ENCODE data around the gene CECR2.
"Not testable (repeated sequence)": the region's sequence is repeated elsewhere in the genome, so short reads cannot be mapped to it uniquely, and the experiment has no call there.

The CECR2 gene

DNA sequence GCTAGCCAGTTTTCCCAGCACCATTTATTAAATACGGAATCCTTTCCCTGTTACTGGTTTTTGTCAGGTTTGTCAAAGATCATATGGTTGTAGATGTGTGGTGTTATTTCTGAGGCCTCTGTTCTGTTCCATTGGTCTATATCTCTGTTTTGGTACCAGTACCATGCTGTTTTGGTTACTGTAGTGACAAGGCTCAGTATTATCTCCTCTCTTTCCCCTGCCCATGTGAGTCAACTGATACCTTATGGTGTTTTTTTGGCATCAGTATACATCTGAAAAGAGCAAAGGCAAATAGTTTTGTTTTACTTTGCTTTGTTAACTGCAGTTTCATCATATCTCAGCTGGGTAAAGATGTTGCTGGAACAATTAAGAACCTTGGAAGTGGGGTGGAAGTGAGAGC lies 152.7 kb downstream of the CECR2 start:
- not testable (repeated sequence) for FAIRE-seq

DNA sequence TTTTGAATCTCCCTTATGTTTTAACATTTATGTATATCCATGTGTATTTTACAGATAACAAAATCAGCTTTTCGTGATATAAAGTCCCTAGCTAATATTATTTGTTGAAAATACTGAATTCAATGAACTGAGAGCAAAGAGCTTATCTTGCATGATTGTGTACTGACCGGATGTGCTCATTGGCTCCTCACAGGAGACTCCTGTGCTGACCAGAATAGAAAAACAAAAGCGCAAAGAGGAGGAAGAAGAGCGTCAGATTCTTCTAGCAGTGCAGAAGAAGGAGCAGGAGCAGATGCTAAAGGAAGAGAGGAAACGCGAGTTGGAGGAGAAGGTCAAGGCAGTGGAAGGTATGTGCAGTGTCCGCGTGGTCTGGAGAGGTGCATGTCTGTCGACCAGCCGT lies 154.7 kb downstream of the CECR2 start:
- FAIRE-seq = no peak

DNA sequence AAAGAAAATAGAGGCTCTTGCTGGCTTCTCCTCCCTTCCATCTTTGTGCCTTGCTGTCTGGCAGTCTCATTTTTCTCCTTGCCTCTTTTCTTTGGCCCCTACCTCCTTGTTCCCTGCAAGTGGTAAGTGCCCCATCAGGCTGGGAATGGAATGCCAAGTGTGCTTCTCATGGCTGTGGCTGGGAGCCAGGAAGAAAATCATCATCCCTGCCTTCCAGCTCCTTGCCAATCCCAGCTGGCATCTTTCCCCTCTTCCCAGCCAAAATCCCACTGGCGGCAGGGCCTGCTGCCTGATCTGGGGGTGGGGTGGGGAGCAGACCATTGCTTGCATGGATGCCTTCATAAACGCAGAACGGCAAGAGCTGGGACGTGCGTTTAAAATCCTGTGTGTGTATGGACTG lies 167.0 kb downstream of the CECR2 start:
- FAIRE-seq = no peak

DNA sequence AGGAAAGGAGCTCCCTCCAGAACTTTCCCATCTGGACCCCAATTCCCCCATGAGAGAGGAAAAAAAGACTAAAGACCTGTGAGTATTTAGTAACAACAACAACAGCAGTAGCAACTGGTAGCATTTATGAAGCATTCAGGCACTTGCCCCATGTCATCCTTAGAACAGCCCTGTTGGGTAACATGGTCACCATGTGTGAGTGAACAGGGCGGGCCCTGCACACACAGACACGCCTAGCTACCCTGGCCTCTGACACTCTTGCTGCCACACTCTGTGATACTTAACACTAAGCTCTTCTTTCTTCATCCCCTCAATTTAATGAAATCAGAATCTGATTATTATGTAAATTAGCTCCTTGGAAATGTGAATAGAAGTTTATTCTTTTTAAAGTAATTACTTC lies 167.9 kb downstream of the CECR2 start:
- FAIRE-seq = no peak

DNA sequence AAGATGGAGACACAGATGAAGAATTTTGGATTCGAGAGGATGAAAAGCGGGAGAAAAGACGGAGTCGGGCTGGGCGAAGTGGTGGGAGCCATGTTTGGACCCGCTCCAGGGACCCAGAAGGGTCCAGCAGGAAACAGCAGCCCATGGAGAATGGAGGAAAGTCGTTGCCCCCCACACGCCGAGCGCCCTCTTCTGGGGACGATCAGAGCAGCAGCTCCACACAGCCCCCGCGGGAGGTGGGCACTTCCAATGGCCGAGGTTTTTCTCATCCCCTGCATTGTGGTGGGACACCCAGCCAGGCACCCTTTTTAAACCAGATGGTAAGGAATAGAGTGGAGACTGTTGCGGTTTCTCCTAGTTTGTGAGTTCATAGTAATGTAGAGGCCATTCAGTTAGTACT lies 171.2 kb downstream of the CECR2 start:
- FAIRE-seq = no peak

DNA sequence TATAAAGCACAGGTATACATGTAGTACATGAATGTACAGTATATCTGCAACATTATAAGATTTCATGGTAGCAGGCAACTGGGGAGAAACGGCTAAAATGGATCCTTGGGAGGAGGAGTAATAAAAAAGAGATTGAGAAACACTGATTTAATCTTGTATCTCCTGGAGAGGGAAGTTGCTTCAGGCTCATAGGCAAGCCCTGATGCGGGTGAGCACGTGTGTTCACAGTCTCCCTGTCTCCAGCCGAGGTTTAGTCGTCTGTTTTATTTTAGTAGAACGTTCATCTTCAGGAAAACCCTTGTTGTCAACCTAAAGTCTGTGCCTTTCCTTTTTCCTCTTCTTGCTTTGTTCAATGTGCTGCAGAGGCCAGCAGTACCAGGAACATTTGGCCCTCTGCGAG lies 172.2 kb downstream of the CECR2 start:
- no peak for FAIRE-seq

DNA sequence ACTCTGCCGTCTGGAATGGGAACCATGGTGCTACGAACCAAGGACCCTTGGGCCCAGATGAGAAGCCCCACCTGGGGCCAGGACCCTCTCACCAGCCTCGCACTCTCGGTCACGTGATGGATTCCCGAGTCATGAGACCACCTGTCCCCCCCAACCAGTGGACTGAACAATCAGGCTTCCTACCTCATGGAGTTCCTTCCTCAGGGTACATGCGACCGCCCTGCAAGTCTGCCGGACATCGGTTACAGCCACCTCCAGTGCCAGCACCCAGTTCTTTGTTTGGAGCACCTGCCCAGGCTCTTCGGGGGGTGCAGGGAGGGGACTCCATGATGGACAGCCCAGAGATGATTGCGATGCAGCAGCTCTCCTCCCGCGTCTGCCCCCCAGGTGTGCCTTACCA lies 173.2 kb downstream of the CECR2 start:
- no peak for FAIRE-seq

DNA sequence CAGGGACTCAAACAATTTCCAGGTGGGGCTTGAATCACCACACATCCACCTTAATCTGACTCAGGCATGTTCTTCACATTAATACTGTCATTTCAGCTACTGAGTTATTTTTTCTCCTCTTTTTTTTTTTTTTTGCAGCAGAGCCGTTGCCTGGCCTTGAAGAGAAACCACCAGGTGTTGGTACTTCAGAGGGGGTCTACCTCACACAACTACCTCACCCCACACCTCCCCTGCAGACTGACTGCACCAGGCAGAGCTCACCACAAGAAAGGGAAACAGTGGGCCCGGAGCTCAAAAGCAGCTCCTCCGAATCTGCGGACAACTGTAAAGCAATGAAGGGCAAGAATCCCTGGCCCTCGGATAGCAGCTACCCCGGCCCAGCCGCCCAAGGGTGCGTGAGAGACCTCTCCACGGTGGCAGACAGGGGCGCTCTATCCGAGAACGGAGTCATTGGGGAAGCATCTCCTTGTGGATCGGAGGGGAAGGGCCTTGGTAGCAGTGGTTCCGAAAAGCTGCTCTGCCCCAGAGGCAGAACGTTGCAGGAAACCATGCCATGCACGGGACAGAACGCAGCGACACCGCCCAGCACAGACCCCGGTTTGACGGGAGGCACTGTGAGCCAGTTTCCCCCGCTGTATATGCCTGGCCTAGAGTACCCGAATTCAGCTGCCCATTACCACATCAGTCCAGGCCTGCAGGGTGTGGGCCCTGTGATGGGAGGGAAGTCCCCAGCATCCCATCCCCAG lies 178.9 kb downstream of the CECR2 start:
- no peak for FAIRE-seq

DNA sequence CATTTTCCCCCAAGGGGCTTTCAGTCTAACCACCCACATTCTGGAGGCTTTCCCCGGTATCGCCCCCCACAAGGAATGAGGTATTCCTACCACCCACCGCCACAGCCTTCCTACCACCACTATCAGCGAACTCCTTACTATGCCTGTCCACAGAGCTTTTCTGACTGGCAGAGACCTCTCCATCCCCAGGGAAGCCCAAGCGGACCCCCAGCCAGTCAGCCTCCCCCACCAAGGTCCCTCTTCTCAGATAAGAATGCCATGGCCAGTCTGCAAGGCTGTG lies 179.4 kb downstream of the CECR2 start:
- FAIRE-seq = no peak

DNA sequence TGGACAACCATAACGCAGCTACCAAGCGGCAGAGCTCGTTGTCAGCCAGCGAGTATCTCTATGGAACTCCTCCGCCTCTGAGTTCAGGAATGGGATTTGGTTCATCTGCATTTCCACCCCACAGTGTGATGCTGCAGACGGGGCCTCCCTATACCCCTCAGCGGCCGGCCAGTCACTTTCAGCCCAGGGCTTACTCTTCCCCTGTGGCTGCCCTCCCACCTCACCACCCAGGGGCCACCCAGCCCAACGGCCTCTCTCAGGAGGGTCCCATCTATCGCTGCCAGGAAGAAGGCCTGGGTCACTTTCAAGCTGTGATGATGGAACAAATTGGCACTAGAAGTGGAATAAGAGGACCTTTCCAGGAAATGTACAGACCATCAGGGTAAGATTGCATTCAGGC lies 179.9 kb downstream of the CECR2 start:
- FAIRE-seq = no peak

DNA sequence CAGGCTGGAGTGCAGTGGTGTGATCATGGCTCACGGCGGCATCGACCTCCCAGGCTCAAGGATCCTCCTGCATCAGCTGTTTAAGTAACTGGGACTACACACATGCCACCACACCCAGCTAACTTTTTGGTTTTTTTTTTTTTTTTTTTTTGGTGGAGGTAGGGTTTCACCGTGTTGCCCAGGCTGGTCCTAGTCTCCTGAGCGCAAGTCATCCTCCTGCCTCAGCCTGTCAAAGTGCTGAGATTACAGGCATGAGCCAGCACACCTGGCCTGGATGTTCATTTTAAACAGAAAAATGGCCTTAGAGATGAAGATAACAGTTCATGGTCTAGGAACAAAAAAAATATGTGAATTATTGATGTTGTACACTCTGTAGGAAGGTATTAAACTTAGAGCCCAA lies 180.4 kb downstream of the CECR2 start:
- no peak for FAIRE-seq

DNA sequence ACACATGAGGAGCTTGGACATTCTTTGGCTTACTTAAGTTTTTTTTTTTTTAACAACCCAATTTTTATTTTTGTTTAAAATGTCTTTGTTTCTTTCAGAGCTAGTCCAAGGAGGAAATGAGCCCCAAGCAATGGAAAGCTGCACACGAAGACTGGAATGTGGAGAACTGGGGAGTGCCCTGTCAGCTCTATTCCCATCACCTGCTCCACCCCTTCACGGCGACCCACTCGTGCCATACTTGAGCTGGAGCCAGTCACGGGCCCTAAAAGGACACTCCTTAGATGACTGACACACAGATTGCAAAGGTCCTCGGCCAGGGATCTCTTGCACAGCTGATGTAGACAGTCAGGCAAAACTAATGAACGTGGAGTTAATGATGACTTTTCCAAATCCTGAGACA lies 183.5 kb downstream of the CECR2 start:
- no peak for FAIRE-seq

DNA sequence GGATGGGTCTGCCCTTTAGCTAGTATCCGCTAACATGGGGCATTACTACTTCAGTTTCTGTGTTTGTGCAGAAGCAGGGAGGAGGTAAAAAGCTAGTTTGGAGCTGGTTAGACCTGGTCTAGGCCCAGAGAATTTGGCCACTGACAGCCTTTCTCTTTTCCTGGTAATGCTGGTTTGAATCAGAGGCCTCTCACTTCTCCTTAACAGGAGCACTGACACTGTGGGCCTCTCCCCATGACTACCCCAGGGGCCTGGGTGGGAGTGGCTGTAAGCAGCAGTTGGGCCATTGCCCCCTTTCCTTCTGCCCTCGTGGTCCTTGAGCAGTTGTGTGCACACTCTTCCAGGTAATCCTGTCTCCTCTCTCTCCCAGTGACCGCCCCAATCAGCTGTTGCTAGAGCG lies 185.6 kb downstream of the CECR2 start:
- FAIRE-seq = no peak

DNA sequence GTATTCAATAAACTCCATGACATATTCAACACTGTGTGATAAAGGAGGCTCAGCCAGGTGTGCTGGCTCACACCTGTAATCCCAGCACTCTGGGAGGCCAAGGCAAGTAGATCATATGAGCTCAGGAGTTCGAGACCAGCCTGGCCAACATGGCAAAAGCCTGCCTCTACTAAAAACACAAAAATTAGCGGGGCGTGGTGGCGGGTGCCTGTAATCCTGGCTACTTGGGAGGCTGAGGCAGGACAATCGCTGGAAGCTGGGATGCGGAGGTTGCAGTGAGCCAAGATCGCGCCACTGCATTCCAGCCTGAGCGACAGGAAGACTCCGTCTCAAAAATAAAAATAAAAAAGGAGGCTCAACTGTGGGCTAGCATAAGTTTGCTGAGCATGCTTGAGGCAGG lies 189.9 kb downstream of the CECR2 start:
- FAIRE-seq = no peak

DNA sequence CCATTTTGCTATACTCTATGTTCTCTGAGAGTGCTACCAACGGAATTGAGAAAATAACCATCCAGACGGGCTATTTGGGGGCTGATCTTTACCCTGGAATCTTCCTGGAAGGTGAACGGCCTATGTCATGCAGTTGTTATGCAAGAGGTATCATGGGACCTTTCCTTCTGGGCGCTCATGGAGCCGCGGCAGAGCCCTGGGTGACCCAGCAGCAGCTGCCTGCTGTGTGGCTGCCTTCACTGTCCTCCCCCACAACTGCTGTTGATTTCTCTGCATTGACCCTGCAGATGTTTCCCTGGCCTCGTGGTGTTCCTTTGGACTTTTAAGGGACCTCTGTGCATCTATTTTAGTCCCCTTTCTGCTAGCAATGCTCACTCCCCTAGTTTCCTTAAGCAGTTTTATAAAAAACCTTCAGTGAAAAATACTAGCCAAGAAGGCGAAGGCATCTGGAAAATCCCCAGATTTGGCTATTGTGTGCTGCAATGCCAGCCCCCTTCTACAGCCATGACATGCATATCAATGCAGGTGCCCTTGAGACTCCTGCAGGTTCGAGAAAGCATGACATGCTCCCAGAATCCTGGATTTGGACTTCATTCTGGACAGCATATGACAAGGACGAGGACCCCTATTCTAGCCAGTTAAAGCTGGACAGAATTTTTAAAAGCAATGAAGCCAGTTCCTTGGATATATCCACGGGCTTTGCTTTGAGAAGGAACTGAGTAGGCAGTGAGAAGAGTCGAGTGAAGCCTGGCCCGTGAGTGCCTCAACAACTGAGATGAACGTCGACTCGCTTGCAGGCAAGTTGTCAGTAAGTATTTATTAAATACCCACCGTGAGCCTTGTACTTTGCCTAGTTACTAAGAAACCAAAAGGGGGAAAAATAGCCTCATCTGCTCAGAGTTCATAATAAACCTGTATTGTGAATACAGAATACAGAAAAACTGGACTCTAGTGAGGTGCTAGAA lies 193.9 kb downstream of the CECR2 start, which contains the start of gene SLC25A18:
SLC25A18 (plus strand) TSS at position 593 of the 965 bp plus-strand sequence. CDS start 16,447 bp downstream, outside the sequence.
- FAIRE-seq = no peak

DNA sequence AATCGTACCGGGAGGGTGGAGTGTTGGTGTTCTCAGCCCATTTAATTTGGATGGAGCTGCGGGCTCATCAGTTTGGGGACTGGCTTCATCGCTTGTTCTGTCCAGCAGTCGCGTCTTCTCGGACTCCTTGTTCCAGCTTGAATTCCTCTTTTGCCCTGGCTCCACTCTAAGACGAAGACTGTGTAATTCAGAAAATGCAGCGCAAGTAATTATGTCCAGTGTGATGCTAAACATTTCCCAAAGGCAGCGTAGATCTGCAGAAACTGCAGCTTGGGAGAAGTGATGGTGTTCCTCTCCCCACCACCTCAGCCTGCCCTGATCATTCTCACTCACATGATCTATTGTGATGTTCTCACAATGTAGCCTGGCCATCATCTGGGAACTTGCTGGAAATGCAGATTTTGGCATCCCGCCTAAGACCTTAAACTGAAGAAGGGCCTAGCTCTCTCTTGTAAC lies 194.7 kb downstream of the CECR2 start:
- FAIRE-seq = no peak

DNA sequence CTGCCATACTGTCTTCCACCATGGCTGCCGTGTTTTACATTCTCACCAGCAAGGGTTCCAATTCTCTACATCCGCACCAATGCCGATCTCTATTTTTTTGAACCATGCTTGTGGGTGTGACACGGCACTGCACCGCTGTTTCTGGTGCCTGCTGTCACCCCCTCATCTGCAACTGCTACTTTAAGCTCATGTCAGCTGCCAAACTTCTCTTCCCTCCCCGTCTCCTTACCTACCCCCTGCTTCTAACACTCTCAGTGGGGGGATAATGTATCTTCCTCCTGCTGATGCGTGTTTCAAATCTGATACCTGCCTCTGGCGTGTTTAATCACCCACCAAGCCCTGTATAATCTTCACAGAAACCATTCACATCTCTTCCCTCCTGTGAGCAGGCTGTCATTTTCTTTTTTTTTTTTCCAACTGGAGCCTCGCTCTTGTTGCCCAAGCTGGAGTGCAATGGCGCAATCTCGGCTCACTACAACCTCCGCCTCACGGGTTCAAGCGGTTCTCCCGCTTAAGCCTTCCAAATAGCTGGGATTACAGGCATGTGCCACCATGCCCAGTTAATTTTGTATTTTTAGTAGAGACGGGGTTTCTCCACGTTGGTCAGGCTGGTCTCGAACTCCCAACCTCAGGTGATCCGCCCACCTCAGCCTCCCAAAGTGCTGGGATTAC lies 196.9 kb downstream of the CECR2 start:
- FAIRE-seq = not testable (repeated sequence)

DNA sequence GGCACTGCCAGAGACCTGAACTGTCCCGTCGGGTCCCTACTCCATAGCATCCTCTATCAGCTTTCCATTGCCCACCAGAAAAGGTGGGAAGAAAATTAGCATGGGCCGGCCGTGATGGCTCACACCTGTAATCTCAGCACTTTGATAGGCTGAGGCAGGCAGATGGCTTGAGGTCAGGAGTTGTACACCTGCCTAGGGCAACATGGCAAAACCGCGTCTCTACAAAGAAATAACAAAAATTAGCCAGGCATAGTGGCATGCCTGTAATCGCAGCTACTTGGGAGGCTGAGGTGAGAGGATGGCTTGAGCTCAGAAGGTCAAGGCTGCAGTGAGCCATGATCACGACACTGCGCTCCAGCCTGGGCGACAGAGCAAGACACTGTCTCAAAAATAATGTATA lies 197.5 kb downstream of the CECR2 start:
- FAIRE-seq = no peak

DNA sequence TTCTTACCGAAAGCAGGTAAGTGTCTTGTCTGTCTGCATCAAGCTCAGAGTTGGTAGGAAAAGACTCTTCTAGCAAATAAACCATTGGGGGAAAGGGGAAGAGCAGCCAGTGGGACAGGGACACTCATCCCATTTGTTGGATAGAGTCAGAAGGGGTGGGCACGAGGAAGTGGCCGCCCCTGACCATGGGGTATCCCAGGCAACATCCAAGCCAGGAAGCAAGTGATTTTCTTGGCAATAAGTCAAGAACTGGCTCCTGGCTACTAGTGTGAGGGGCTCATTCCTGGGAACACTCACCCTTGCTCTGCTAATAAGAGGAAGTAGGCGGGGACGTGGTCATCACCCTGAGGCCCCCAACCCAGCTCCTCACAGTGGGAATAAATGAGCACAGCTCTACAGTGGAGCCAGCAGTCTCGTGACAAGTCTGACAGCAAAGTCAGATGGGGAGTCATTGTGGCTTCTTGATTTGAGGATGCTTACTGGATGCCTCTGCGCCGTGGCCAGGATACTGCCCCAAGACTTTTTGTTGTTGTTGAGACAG lies 200.8 kb downstream of the CECR2 start:
- FAIRE-seq = no peak

DNA sequence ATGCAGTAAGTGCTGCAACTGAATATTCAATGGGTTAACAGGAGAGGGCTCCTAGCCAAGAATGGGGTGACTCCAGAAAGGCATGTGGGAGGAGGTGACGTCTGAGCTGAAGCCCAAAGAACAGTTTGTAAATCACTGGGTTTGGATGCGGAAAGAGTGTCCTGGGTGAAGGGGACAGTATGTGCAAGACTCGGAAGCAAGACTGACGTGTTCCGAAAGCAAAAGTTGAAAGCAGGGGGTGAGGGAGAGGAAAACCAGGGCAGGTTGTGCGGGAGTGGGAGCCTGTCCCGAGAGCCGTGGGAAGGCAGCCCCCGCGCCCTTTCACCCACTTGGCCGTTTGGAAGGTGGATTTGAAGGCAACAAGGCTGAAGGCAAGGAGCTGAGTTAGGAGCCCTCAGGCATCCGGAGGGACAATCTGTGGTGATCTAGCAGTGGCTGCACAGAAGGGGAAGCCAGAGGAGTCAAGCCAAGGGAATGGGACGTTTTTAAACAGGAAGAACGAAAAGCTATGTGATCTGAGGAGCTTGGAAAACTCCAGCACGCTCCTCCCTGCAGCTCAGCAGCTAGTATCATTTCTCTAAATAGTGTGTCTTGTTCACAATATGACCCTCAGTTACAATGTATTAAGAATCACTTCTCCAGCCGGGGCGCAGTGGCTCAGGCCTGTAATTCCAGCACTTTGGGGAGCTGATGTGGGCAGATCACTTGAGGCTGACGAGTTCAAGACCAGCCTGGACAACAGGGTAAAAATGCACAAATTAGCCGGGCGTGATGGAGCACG lies 201.8 kb downstream of the CECR2 start:
- FAIRE-seq = no peak

DNA sequence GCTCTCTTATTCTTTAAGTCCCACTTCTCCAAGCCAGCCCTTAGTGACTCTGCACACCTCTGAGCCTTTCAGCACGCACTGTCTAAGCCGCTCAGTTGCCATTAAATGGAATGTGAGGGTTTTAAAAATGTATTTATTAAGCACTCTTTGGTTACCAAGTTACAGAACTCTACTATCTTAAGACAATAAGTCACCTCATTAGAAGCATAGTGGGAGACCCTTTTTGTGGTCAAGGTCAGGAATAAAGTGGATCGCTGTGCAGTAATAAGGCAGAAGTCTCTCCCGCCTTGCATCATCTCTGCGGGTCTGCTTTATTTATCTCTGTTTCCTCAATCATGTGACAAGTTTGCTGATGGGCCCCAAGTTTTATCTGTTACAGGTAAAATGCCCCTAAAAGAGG lies 205.9 kb downstream of the CECR2 start:
- FAIRE-seq = no peak

DNA sequence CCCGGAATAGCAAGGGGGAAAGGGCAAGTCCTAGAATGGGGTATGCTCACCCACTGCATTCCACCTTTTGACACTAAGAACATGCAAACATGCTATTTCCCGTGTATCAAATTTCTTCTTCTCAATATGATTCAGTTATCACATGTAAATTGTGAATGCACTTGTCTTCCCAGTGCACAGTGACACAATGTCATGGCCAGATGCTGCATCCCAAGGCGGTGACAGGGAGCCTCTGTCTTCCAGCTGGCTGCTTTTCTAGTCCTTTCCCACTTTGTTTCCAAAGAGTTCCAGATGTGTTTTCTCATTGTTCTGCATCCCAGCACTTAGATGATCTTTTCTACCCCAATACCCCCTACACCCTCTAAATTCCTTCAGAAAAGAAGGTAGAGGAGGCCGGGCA lies 206.4 kb downstream of the CECR2 start:
- FAIRE-seq = no peak
